ENCODE data around the gene MT4.

DNA sequence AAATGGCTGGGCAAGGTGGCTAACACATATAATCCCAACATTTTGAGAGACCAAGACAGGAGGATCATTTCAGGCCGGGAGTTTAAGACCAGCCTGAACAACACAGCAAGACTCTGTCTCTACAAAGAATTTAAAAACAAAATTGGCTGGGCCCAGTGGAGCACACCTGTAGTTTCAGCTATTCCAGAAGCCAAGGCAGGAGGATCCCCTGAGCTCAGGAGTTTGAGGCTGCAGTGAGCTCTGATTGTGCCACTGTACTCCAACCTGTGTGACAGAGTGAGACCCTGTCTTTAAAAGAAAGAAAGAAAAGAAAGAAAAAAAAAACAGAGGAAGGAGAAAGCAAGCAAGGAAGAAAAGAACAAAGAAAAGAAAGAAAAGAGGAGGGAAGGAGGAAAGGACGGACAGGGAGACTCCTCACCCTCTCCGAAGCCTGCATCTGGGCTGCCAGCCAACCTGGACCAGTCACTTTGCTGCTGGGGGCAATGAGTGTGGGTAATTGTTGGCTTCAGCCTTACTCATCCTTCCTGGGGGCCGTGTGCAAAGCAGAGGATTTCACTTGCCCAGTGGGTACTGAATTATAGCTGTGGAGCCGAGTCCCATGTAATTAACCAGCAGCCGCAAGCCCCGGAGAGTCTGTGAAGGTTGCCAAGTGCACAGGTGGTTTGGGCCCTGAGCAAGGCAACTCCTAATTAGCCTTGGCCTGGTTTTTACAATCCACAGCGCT, 6.7 kb upstream of the MT4 start:
- TF ChIP-seq POLR2AphosphoS5 (IDR thresholded peaks at IDR 0.05; ENCODE audit: low read depth, low read length) (no peak), TAF1 (IDR thresholded peaks at IDR 0.05; ENCODE audit: low read depth, low read length) (no peak), SPI1 (IDR thresholded peaks at IDR 0.05; ENCODE audit: low read depth, low read length) (no peak), POLR2A (IDR thresholded peaks at IDR 0.05; ENCODE audit: low read depth, low read length) (no peak)
